ENCODE measurements around the gene GAD1. TPM values are rescaled to one million over a fixed set of nuclear protein-coding genes. Genes with fewer than 3 reads are reported as not detected.

Gene GAD1
- total RNA-seq, 4 donors from 2014 or later: 2.6 TPM; not detected in 3

- TF ChIP-seq POLR2A (IDR thresholded peaks at IDR 0.05) (no peak), EP300 (IDR thresholded peaks at IDR 0.05) (no peak), CTCF (IDR thresholded peaks at IDR 0.05) (no peak), POLR2AphosphoS5 (IDR thresholded peaks at IDR 0.05) (no peak)
- Histone ChIP-seq H3K4me1 (no peaks in the 10 kb centered on the region), H3K36me3 (no peaks in the 10 kb centered on the region), H3K27me3 (peaks cover 7% of the 10 kb centered on the region), H3K27ac (no peak overlapping the region), H3K9me3 (no peaks in the 10 kb centered on the region), H3K4me3 (no peak overlapping the region)
- DNase-seq (ENCODE audit: low spot score in 2 of 2): no peak
Measured at GRCh38 chr2:170846314-170846713, 29.6 kb downstream of the GAD1 start.

DNA sequence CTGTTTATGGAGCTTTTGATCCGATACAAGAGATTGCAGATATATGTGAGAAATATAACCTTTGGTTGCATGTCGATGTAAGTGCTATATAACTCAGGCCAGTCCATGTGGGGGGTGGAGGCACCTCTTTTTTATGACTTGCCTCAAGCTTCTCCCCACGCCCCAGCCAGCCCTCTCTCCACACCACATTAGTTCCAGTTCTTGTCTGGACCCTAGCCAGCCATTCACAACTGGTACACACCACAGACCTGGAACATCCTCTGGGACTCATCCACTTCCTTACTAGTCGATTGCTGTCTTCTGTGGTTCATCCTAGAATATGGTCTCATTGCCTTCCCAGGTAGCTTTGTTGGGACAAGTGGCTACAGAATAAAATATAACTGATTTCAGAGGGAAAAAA, 31.0 kb downstream of the GAD1 start:
- TF ChIP-seq POLR2AphosphoS5 (IDR thresholded peaks at IDR 0.05): no peak
- TF ChIP-seq CTCF (IDR thresholded peaks at IDR 0.05): no peak
- no peak for TF ChIP-seq EP300 (IDR thresholded peaks at IDR 0.05)
- TF ChIP-seq POLR2A (IDR thresholded peaks at IDR 0.05): no peak
- Histone ChIP-seq H3K9me3 (no peaks in the 10 kb centered on the region), H3K27me3 (peaks cover 7% of the 10 kb centered on the region), H3K4me1 (no peaks in the 10 kb centered on the region), H3K4me3 (no peak overlapping the region), H3K27ac (no peak overlapping the region), H3K36me3 (no peaks in the 10 kb centered on the region)
- DNase-seq (ENCODE audit: low spot score in 2 of 2): no peak
- 50% methylated on average over 4 of the region's 4 CpGs for WGBS

GRCh38 chr2:170848587-170848986, 31.9 kb downstream of the GAD1 start:
- TF ChIP-seq POLR2A (IDR thresholded peaks at IDR 0.05) (no peak), EP300 (IDR thresholded peaks at IDR 0.05) (no peak), POLR2AphosphoS5 (IDR thresholded peaks at IDR 0.05) (no peak)
- Histone ChIP-seq H3K27ac (no peak overlapping the region), H3K36me3 (no peaks in the 10 kb centered on the region), H3K4me3 (no peak overlapping the region), H3K27me3 (peaks cover 7% of the 10 kb centered on the region), H3K9me3 (no peaks in the 10 kb centered on the region), H3K4me1 (no peaks in the 10 kb centered on the region)
- 93% methylated on average over 2 of the region's 2 CpGs for WGBS
- no peak for DNase-seq (ENCODE audit: low spot score in 2 of 2)

DNA sequence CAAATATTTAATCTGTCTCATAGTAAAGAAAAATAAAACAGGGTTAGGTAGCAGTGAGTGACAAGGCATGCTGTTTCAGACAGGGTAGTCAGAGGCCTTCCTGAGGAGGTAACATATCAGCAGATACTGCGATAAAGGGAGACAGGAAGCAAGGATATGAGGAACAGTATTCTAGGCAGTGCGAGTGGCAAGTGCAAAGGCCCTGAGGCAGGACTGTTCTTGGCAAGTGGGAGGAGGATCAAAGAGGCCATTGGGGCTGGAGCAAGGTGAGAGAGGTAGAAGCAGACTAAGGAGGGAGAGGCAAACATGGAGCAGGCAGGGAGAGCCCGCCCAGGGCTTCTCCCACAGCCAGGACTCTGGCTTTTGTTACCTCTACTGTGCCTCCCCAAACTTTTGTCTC, 33.6 kb downstream of the GAD1 start:
- 95% methylated on average over 3 of the region's 3 CpGs for WGBS
- no peaks in the 10 kb centered on the region for H3K9me3 ChIP-seq
- no peak overlapping the region for H3K4me3 ChIP-seq
- no peak for DNase-seq (ENCODE audit: low spot score in 2 of 2)
- H3K4me1 ChIP-seq: no peaks in the 10 kb centered on the region
- TF ChIP-seq EP300 (IDR thresholded peaks at IDR 0.05) (no peak), POLR2AphosphoS5 (IDR thresholded peaks at IDR 0.05) (no peak), POLR2A (IDR thresholded peaks at IDR 0.05) (no peak), CTCF (IDR thresholded peaks at IDR 0.05) (no peak)
- H3K27me3 ChIP-seq: peaks cover 4% of the 10 kb centered on the region
- no peaks in the 10 kb centered on the region for H3K36me3 ChIP-seq
- H3K27ac ChIP-seq: no peak overlapping the region

- Histone ChIP-seq H3K36me3 (no peaks in the 10 kb centered on the region), H3K9me3 (no peaks in the 10 kb centered on the region), H3K4me3 (no peak overlapping the region), H3K27me3 (no peaks in the 10 kb centered on the region), H3K4me1 (no peaks in the 10 kb centered on the region), H3K27ac (no peak overlapping the region)
- 100% methylated on average over 1 of the region's 1 CpG for WGBS
- DNase-seq (ENCODE audit: low spot score in 2 of 2): no peak
- TF ChIP-seq CTCF (IDR thresholded peaks at IDR 0.05) (no peak), EP300 (IDR thresholded peaks at IDR 0.05) (no peak), POLR2A (IDR thresholded peaks at IDR 0.05) (no peak), POLR2AphosphoS5 (IDR thresholded peaks at IDR 0.05) (no peak)
Measured at GRCh38 chr2:170851635-170852034, 34.9 kb downstream of the GAD1 start.

DNA sequence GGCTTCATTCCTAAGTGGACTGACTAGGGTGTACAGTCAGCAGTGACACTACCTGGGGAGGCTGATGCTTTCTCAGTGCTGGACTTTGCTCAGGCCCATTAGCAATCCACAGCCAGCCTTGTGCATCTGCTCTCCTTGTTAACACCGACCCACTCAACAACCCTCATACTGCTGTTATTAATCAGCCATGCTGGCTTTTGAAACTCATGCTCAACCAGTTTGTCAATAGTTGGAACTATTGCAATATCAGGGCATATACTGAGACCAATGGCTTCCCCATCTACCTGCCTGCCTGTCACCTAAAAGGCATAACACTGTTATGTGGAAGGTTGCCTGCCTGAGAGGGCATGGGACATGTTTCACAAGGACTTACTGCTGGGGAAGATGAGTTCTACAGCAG, 39.4 kb downstream of the GAD1 start:
- DNase-seq (ENCODE audit: low spot score in 2 of 2): no peak
- WGBS: 87% methylated on average over 1 of the region's 1 CpG

More for the DNA sequence above, 39.4 kb downstream of the GAD1 start:
- Histone ChIP-seq H3K27ac (no peak overlapping the region), H3K36me3 (no peaks in the 10 kb centered on the region), H3K9me3 (no peaks in the 10 kb centered on the region), H3K4me1 (no peaks in the 10 kb centered on the region), H3K27me3 (no peaks in the 10 kb centered on the region), H3K4me3 (no peak overlapping the region)
- TF ChIP-seq POLR2A (IDR thresholded peaks at IDR 0.05): no peak

Measured in suprapubic skin (tissue), 4 donors.